HEK293 (cell line): ENCODE results near the gene CCDC170.

Experiments
- GLI2 ChIP-seq: fragments of 450-650 bp; formaldehyde crosslinking; IDR thresholded peaks from 2 replicates; pipeline ENCODE4; 2017; ENCODE audit warnings: missing biosample characterization, missing genetic modification characterization, low read depth, borderline replicate concordance
- ZNF133 ChIP-seq: fragments of 450-650 bp; formaldehyde crosslinking; IDR thresholded peaks from 2 replicates; pipeline ENCODE4 v1.5.1; 2016; ENCODE audit warnings: missing biosample characterization, missing genetic modification characterization
- ZNF24 ChIP-seq: fragments of 450-650 bp; formaldehyde crosslinking; IDR thresholded peaks from 2 replicates; pipeline ENCODE4 v1.5.1; 2016; ENCODE audit warnings: missing biosample characterization, missing genetic modification characterization
- TF ChIP-seq, protein P1 (sequence below): fragments of 450-650 bp; formaldehyde crosslinking; IDR thresholded peaks from 2 replicates; pipeline ENCODE4 v1.5.1; 2016; ENCODE audit warnings: missing biosample characterization, missing genetic modification characterization

DNA sequence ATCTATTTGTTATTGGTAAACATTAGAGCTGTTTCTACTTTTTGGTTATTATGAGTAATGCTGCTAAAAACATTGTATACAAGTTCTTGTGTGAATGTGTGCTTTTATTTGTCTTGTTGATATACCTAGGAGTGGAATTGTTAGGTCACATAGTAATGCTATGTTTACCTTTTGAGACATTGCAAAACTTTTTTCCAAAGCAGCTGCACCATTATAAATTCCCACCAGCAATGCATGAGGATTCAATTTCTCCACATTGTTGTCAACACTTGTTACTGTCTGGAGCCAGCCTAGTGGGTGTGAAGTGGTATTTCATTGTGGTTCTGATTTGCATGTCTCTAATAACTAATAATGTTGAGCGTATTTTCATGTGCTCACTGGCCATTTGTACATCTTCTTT, 145.9 kb downstream of the CCDC170 start:
- no peak for TF ChIP-seq ZNF24 (tag by site-specific recombination)
- TF ChIP-seq, protein P1, sequence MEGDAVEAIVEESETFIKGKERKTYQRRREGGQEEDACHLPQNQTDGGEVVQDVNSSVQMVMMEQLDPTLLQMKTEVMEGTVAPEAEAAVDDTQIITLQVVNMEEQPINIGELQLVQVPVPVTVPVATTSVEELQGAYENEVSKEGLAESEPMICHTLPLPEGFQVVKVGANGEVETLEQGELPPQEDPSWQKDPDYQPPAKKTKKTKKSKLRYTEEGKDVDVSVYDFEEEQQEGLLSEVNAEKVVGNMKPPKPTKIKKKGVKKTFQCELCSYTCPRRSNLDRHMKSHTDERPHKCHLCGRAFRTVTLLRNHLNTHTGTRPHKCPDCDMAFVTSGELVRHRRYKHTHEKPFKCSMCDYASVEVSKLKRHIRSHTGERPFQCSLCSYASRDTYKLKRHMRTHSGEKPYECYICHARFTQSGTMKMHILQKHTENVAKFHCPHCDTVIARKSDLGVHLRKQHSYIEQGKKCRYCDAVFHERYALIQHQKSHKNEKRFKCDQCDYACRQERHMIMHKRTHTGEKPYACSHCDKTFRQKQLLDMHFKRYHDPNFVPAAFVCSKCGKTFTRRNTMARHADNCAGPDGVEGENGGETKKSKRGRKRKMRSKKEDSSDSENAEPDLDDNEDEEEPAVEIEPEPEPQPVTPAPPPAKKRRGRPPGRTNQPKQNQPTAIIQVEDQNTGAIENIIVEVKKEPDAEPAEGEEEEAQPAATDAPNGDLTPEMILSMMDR (tag by site-specific recombination), result no peak
- TF ChIP-seq GLI2 (tag by site-specific recombination), result no peak
- no peak for TF ChIP-seq ZNF133 (tag by site-specific recombination)
